SK-N-MC (cell line): ENCODE measurements around the gene TTBK2.

Source experiments
- DNase-seq: peaks from one replicate; pipeline ENCODE4 v3.0.0-alpha.2; 2011; ENCODE audit warnings: low read depth, low spot score
- H3K27ac ChIP-seq: fragments of 200-600 bp; sonication (generic); 2 replicates; pipeline ENCODE4 v1.5.1; 2016; ENCODE audit warnings: mixed run types
- H3K36me3 ChIP-seq: fragments of 200-600 bp; sonication (generic); 2 replicates; pipeline ENCODE4 v1.6.1; 2017; ENCODE audit warnings: antibody characterized with exemption, low read length, mixed read lengths; ENCODE audit not compliant: insufficient read depth
- H3K4me3 ChIP-seq: fragments of 200-600 bp; sonication (generic); 2 replicates; pipeline ENCODE4 v1.5.1; 2016
- H3K9ac ChIP-seq: fragments of 200-600 bp; sonication (generic); 2 replicates; pipeline ENCODE4 v1.8.0; 2017; ENCODE audit warnings: mixed run types, mixed read lengths; ENCODE audit not compliant: insufficient read length
- H3K9me3 ChIP-seq: fragments of 200-600 bp; sonication (generic); 2 replicates; pipeline ENCODE4 v1.6.1; 2017; ENCODE audit warnings: low read depth, mild to moderate bottlenecking, antibody characterized with exemption, low read length, moderate library complexity, mixed read lengths
- EZH2 ChIP-seq: fragments of 200-600 bp; sonication (generic); IDR thresholded peaks from one replicate; pipeline ENCODE4 v1.6.1; 2017; ENCODE audit warnings: antibody characterized with exemption
- FOXP2 ChIP-seq: optimal IDR thresholded peaks from 2 replicates; pipeline ENCODE3; 2011; ENCODE audit warnings: mild to moderate bottlenecking, moderate library complexity; ENCODE audit not compliant: insufficient read depth; ENCODE audit errors: extremely low read length, control extremely low read depth
- POLR2AphosphoS5 ChIP-seq: IDR thresholded peaks from 2 replicates; pipeline ENCODE4 v1.6.1; 2012; ENCODE audit warnings: mild to moderate bottlenecking, low read depth, low read length, borderline replicate concordance

The TTBK2 gene

DNA sequence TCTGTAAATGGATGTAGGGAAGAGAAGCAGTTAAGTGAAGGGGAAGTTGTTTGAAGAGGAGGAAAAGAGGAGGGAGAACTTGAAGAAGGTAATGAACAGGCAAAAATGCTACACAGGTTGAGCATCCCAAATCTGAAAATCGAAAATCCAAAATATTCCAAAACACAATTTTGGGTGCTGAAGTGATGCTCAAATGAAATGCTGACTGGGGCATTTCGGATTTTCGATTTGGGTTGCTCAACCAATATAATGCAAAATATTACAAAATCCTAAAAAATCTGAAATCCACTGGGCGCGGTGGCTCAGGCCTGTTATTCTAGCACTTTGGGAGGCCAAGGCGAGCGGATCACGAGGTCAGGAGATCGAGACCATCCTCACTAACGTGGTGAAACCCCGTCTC is 121.8 kb downstream of the TTBK2 start:
- TF ChIP-seq POLR2AphosphoS5 (no peak), FOXP2 (no peak), EZH2 (no peak)
- no peak for DNase-seq
- H3K36me3 ChIP-seq: no peaks in the 10 kb centered on the region
- no peak overlapping the region for H3K9ac ChIP-seq
- H3K4me3 ChIP-seq: no peak overlapping the region
- H3K27ac ChIP-seq: no peak overlapping the region
- no peaks in the 10 kb centered on the region for H3K9me3 ChIP-seq

DNA sequence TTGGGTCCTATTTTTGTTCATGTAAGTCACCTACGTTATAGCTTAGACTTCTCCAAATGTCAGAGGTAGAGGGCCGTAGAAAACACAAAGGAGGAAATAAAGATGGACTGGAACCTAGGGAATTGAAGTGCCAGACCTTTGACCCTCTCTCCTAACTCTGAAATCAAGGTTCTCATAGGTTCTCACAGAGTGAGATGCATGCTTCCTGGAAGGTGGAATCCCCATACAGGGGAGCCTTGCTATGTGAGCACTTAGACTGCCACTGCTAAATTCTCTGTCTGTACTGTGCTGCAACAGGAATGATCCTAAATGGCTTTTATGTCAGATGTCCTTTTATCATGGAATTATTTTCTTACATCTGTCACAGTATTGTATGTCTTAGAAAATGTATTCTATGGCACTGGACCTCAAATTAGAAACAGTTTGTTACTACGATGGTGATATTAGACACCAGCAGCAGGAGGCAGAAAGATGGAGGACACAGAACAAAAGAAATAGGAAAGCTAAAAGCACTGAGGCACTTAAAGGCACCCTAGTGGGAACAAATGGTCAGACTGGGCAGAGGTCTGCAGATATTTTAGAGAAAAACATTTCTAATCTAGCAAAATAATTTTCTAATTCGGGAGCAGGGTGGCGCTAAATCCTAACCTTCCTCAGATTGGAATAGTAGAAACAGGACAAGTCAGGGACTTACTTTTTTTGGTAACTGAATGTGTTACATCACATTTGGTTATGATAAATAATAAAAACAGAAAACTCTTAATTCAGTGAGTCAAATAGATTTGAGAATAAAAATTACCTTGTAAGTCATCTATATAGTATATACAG is 123.4 kb downstream of the TTBK2 start:
- no peaks in the 10 kb centered on the region for H3K9me3 ChIP-seq
- no peak for TF ChIP-seq FOXP2
- TF ChIP-seq EZH2: no peak
- no peak for TF ChIP-seq POLR2AphosphoS5
- H3K9ac ChIP-seq: no peak overlapping the region
- no peak overlapping the region for H3K27ac ChIP-seq
- DNase-seq: no peak
- H3K4me3 ChIP-seq: no peak overlapping the region
- no peaks in the 10 kb centered on the region for H3K36me3 ChIP-seq

DNA sequence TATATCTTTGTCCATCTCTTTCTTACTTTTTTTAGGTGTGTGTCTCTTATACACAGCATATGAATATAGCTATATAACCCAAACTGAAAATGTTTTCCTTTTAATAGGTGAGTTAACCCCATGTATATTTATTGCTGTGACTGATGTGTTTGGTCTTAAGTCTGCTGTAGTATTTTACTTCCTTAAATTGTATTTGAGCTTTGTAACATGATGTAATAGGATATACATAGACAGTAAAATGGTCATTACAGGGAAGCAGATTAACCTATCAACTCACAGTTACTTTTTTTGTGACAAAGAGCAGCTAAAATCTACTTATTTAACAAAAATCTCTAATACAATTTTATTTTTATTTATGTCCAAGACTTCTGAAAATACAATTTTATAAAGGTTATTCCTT is 131.9 kb downstream of the TTBK2 start:
- Histone ChIP-seq H3K27ac (no peak overlapping the region), H3K4me3 (no peak overlapping the region), H3K9ac (no peak overlapping the region), H3K9me3 (no peaks in the 10 kb centered on the region), H3K36me3 (no peaks in the 10 kb centered on the region)
- no peak for DNase-seq
- no peak for TF ChIP-seq EZH2
- TF ChIP-seq POLR2AphosphoS5: no peak
- TF ChIP-seq FOXP2: no peak

DNA sequence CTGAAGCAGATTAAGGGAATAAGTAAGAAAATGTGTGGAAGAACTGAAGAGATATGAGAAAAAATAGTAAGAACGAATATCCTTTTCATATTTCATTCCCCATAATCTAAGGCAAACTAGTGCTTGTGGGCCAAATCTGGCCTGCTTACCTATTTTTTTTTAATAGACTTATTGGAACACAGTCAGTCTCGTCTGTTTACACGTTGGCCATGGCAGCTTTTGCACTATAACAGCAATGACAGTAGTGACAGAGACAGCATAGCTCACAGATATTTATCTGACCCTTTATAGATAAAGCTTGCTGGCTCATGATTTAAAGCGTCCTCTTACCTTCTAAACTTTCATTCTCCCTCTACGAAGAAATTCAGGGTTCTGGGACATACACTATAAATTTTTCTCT is 133.6 kb downstream of the TTBK2 start:
- no peaks in the 10 kb centered on the region for H3K36me3 ChIP-seq
- H3K4me3 ChIP-seq: no peak overlapping the region
- H3K27ac ChIP-seq: no peak overlapping the region
- no peak for TF ChIP-seq POLR2AphosphoS5
- no peak for TF ChIP-seq EZH2
- no peak for TF ChIP-seq FOXP2
- H3K9ac ChIP-seq: no peak overlapping the region
- H3K9me3 ChIP-seq: no peaks in the 10 kb centered on the region
- DNase-seq: no peak

DNA sequence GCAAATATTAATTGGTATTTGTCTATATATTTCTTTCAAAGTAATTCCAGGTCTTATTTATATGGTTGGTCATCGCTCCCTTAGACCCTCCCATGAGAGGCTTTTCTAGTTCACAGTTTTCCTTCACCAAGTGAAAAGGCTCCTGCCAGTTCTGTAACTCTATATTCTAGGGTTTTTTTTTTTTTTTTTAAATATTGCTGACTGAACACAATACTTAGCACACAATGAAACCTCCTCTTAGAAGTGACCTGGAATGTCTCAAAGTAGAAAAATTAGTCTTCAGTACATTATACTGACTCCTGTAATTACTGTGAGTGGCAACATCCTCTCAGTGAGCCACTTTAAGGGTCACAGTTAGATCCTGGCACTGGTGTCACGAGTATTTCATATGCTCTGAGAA is 135.0 kb downstream of the TTBK2 start:
- H3K27ac ChIP-seq: no peak overlapping the region
- TF ChIP-seq POLR2AphosphoS5: no peak
- no peak for TF ChIP-seq FOXP2
- no peak for TF ChIP-seq EZH2
- H3K9ac ChIP-seq: no peak overlapping the region
- no peak overlapping the region for H3K4me3 ChIP-seq
- DNase-seq: no peak
- no peaks in the 10 kb centered on the region for H3K9me3 ChIP-seq
- no peaks in the 10 kb centered on the region for H3K36me3 ChIP-seq

DNA sequence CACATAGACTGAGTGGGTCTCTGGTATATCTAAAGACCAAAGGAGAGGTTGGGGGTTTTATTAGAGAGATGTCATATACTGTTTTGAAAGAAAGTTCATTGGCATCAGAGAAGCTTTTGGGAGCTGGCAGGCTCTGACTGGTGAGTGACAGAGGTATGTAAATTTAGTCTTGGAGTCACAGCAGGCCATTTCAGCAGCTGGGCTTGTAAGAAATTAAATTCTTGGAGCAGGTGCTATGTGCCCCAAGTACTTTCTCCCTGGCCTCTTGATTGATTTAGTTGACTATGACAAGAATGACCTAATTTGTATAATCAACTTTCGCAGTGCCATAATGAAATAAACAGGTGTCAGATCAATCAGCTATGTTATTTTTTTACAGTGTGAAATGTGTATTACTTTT is 135.9 kb downstream of the TTBK2 start:
- DNase-seq: no peak
- no peak overlapping the region for H3K9ac ChIP-seq

DNA sequence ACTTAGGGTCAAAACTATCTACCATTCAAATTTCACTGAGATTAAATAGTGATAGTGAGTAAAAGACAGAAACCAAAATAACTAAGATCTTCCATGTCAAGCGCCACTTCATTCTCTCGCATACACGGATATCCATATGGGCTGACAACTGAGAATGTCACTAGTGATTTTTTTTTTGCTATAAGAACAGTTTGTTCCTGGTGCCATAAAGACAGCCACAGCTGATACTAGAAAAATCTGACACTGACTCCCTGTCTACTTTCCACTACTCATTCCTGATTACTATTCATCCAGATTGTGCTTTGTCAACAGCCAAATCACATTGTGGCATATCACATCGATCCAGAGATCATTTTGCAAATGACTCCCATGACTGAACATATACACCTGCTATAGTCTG is 137.9 kb downstream of the TTBK2 start:
- Histone ChIP-seq H3K4me3 (no peak overlapping the region), H3K9me3 (no peaks in the 10 kb centered on the region), H3K27ac (no peak overlapping the region), H3K36me3 (no peaks in the 10 kb centered on the region), H3K9ac (no peak overlapping the region)
- DNase-seq: no peak
- TF ChIP-seq POLR2AphosphoS5: no peak
- TF ChIP-seq EZH2: no peak
- no peak for TF ChIP-seq FOXP2

More for the DNA sequence above, 135.9 kb downstream of the TTBK2 start:
- no peaks in the 10 kb centered on the region for H3K36me3 ChIP-seq
- TF ChIP-seq FOXP2: no peak
- no peak for TF ChIP-seq POLR2AphosphoS5
- no peak for TF ChIP-seq EZH2
- no peaks in the 10 kb centered on the region for H3K9me3 ChIP-seq
- H3K27ac ChIP-seq: no peak overlapping the region
- no peak overlapping the region for H3K4me3 ChIP-seq

DNA sequence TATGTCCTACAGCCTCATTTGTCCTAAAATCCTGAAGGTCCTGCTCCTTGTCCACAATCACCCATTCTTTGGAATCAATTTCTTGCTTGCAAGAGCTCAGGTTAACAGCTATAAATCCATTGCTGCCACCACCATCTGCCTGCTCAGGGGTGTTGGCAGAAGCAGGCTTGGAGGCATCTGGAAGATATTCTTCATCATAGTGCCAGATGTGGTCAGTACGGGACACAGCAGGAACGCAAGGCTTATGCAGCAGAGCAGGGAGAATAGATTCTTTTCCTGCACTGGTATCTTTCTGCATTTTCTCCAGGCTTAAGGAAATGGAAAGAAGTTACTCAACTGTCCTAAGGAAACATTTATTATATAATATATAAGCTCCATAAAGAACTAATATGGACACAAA is 145.2 kb downstream of the TTBK2 start:
- no peak for DNase-seq
- Histone ChIP-seq H3K4me3 (no peak overlapping the region), H3K36me3 (no peaks in the 10 kb centered on the region), H3K27ac (no peak overlapping the region), H3K9ac (no peak overlapping the region), H3K9me3 (no peaks in the 10 kb centered on the region)
- TF ChIP-seq FOXP2 (no peak), EZH2 (no peak), POLR2AphosphoS5 (no peak)
